Stomach (tissue), 9 donors: ENCODE results near the gene NUP93. TPM values are rescaled to one million over a fixed set of nuclear protein-coding genes. Genes with fewer than 3 reads are reported as not detected.
A peak's percentile ranks its signal among the peaks of the same experiment; 100 is the strongest.

Experiments
- DNase-seq, 2 donors: peaks; one replicate each; pipeline versions ENCODE4 v3.0.0 to v3.0.0-alpha.2; 2013 to 2019
- H3K27ac ChIP-seq, 5 donors: fragments of 200-600 bp in 4 of 5; sonication (generic) in 4 of 5; one replicate each; pipeline ENCODE4 v1.5.1; 2013 to 2019; ENCODE audit warnings: mild to moderate bottlenecking in 1 of 5, moderate library complexity in 1 of 5
- H3K27me3 ChIP-seq, 3 donors: fragments of 200-600 bp; sonication (generic); one replicate each; pipeline ENCODE4 v1.5.1; 2017 to 2019; ENCODE audit warnings: mixed run types in 1 of 3
- H3K36me3 ChIP-seq, 4 donors: fragments of 200-600 bp; sonication (generic); 1 replicate in 3 of 4; 2 replicates in 1 of 4; pipeline ENCODE4 v1.5.1; 2016 to 2019
- H3K4me1 ChIP-seq, 4 donors: fragments of 200-600 bp; sonication (generic); one replicate each; pipeline ENCODE4 v1.5.1; 2016 to 2019
- H3K4me3 ChIP-seq, 4 donors: fragments of 200-600 bp; sonication (generic) in 3 of 4; one replicate each; pipeline ENCODE4 v1.5.1; 2016 to 2019; ENCODE audit warnings: mild to moderate bottlenecking in 1 of 4
- H3K9me3 ChIP-seq, 4 donors: fragments of 200-600 bp; sonication (generic); one replicate each; pipeline ENCODE4 v1.5.1; 2016 to 2019
- EP300 ChIP-seq: sonication (generic); formaldehyde crosslinking; IDR thresholded peaks from one replicate; pipeline ENCODE4 v1.6.1; 2017; ENCODE audit warnings: antibody characterized with exemption
- POLR2A ChIP-seq, 4 donors: fragments of 450-650 bp; IDR thresholded peaks; one replicate each; pipeline ENCODE4 v1.6.1; 2016; ENCODE audit warnings: antibody characterized with exemption in 4 of 4, control low read depth in 2 of 4, mild to moderate bottlenecking in 1 of 4, moderate library complexity in 1 of 4
- POLR2AphosphoS5 ChIP-seq, 3 donors: sonication (generic); formaldehyde crosslinking; IDR thresholded peaks; one replicate each; pipeline ENCODE4 v1.6.1; 2016; ENCODE audit warnings: antibody characterized with exemption in 3 of 3
- WGBS, 5 donors: extraction: QIAGEN DNeasy Blood & Tissue Kit in 3 of 5; methylation state at CpG; one replicate each; pipeline versions ENCODE4 v1.1.5 to v1.1.7; 2013 to 2018; 5-methylcytosine and 5-hydroxymethylcytosine counted together
- intact Hi-C: fragments of 100-400 bp; cut with DNase I; formaldehyde crosslinking; loops from one replicate; pipeline ENCODE4 v1.15.1; 2023; ENCODE audit warnings: low total_unique reads
- polyA plus RNA-seq, 3 donors: library from polyadenylated mRNA; stranded (reverse); fragments of 200-250 nt; gene quantifications; one replicate each; pipeline ENCODE4 v1.2.3, GENCODE V29; 2013
- total RNA-seq, 5 donors: library from RNA; depleted of rRNA; stranded (reverse); fragments of >200 nt; gene quantifications; one replicate each; pipeline versions ENCODE4 v1.1.0 to v1.2.3, GENCODE V29; 2014 to 2016
- TF ChIP-seq, protein P1 (sequence below), 7 experiments: fragments of 450-650 bp in 4 of 7; fragments of 200-600 bp in 3 of 7; sonication (generic) in 3 of 7; IDR thresholded peaks; one replicate each; pipeline ENCODE4 v1.5.1; 2016 to 2019; ENCODE audit warnings: antibody characterized with exemption in 7 of 7, control low read depth in 2 of 7, mild to moderate bottlenecking in 1 of 7
- donor health status: healthy with polysubstance abuse.
- donor health status: Bipolar disorder and iron deficiency.
- donor health status: healthy.

The NUP93 gene
- total and polyA plus RNA-seq, 8 donors: 26.7 to 184 (median 47.2) TPM

DNA sequence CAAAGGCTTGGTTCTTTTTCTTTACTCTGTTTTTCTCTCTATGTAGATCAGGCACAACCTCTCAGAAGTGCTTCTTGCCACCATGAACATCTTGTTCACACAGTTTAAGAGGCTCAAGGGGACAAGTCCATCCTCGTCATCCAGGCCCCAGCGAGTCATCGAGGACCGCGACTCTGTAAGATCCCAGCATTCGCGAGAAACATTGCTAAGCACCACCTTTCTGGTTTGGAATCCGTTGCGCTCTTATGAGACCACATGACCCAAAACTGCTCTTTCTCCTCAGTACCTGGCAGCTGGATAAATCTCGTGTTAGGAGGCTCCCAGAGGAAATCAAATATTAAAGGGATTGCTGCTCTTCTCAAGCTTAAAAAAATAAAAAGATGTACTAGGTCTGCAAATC lies 111.7 kb downstream of the NUP93 start:
- H3K4me3 ChIP-seq: no peak overlapping the region
- H3K4me1 ChIP-seq: no peaks in the 10 kb centered on the region
- peaks cover 34 to 92% (median 90%) of the 10 kb centered on the region in 4 donors for H3K36me3 ChIP-seq
- peak overlapping the region in 1 of 5 donors; percentile 8 for H3K27ac ChIP-seq
- intact Hi-C loops: no loop called here
- DNase-seq: no peak
- no peaks in the 10 kb centered on the region for H3K9me3 ChIP-seq
- 93 to 96% (median 95%) methylated on average over 10 of the region's 10 CpGs for WGBS, 5 donors
- TF ChIP-seq, protein P1, sequence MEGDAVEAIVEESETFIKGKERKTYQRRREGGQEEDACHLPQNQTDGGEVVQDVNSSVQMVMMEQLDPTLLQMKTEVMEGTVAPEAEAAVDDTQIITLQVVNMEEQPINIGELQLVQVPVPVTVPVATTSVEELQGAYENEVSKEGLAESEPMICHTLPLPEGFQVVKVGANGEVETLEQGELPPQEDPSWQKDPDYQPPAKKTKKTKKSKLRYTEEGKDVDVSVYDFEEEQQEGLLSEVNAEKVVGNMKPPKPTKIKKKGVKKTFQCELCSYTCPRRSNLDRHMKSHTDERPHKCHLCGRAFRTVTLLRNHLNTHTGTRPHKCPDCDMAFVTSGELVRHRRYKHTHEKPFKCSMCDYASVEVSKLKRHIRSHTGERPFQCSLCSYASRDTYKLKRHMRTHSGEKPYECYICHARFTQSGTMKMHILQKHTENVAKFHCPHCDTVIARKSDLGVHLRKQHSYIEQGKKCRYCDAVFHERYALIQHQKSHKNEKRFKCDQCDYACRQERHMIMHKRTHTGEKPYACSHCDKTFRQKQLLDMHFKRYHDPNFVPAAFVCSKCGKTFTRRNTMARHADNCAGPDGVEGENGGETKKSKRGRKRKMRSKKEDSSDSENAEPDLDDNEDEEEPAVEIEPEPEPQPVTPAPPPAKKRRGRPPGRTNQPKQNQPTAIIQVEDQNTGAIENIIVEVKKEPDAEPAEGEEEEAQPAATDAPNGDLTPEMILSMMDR (IDR thresholded peaks at IDR 0.05): no peak
- TF ChIP-seq POLR2AphosphoS5 (IDR thresholded peaks at IDR 0.05): no peak
- TF ChIP-seq EP300: no peak
- TF ChIP-seq POLR2A (IDR thresholded peaks at IDR 0.05): no peak
- no peaks in the 10 kb centered on the region for H3K27me3 ChIP-seq

DNA sequence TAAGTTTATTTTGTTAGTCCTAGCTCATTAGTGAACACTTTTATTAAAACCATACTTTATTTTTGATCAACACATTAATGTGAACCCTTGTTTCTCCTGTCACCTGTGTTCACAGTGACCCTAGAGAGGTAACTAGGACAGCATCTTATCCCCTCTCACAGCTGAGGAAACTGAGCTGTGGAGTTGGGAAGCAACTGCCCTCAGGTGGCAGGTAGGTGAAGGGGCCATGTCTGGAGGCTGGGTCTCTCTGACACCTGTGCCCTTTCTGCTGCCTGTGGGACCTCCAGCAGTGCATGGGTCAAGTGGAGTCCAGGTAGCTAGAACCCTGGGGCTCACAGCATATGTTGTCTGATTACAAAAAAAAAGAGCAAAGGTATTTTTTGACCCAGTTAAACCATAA lies 112.2 kb downstream of the NUP93 start:
- DNase-seq: no peak
- Histone ChIP-seq H3K27me3 (no peaks in the 10 kb centered on the region), H3K4me1 (no peaks in the 10 kb centered on the region), H3K36me3 (peaks cover 32 to 87% (median 85%) of the 10 kb centered on the region in 4 donors), H3K4me3 (no peak overlapping the region), H3K9me3 (no peaks in the 10 kb centered on the region), H3K27ac (no peak overlapping the region)
- intact Hi-C loops: no loop called here
- TF ChIP-seq POLR2AphosphoS5 (IDR thresholded peaks at IDR 0.05): no peak
- TF ChIP-seq, protein P1 (IDR thresholded peaks at IDR 0.05): no peak
- TF ChIP-seq EP300: no peak

DNA sequence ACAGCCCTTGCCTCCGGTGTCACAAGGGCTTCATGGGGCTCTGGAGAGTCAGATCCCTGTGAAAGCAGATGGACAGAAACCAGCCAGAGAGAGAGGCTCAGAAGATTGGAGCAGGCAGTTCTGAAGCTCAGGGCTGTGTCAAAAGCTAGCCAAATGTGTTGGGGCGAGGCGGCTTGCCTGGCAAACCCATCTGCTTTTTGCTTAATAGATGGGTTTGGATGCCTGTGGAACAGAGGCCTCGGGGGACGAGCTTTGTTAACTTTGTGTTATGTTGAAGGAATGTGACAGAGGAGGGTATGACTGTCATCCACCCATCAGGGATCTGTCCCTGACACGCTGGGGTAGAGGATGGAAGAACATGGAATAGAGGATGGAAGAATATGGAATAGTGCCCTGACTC lies 114.1 kb downstream of the NUP93 start:
- DNase-seq: no peak
- intact Hi-C loops: no loop called here
- H3K4me3 ChIP-seq: no peak overlapping the region
- WGBS, 5 donors: 93 to 97% (median 96%) methylated on average over 6 of the region's 6 CpGs
- H3K9me3 ChIP-seq: no peaks in the 10 kb centered on the region
- peaks cover 0 to 11% (median 5%) of the 10 kb centered on the region in 4 donors for H3K4me1 ChIP-seq
- H3K36me3 ChIP-seq: peaks cover 24 to 68% (median 67%) of the 10 kb centered on the region in 4 donors
- H3K27me3 ChIP-seq: no peaks in the 10 kb centered on the region
- H3K27ac ChIP-seq: no peak overlapping the region
- TF ChIP-seq POLR2AphosphoS5 (IDR thresholded peaks at IDR 0.05) (no peak), EP300 (no peak), POLR2A (IDR thresholded peaks at IDR 0.05) (no peak)
- TF ChIP-seq, protein P1 (IDR thresholded peaks at IDR 0.05): no peak

DNA sequence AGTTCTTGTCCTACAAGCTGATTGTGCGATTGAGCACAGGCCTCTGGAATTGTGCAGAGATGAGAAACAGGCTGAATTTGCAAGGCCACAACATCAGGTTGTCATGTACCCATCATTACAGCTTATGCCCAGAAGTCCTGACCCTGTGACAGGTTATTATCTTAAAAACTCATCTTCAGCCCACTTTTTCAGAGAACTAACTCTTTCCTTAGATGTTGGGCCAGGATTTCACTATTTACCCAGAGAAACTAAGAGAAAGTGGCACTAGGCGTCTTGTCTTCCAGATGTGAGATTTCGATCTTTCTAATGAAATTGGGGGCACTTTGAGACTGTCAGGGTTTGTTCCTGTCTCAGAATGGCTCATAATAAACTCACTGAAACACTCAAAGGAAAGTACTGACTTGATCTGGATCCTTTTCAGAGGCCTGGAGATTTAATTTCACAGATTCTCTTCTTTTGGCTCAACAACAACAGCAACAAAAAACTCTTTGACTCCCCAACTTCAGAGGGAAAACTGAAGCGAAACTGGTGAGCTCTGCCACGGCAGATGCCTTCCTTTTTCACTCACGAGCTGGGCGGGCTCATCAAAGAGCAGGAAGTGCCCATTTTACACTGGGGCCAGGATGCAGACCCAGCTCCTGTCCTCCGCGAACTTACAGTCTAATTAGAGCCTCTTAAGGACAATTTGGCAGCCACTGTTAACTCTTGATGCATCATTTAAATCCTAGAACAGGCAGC lies 117.4 kb downstream of the NUP93 start:
- intact Hi-C loops: no loop called here
- peak overlapping the region in 1 of 5 donors; percentile 5 for H3K27ac ChIP-seq
- peak in 1 of 2 donors; percentile 41 for DNase-seq
- H3K36me3 ChIP-seq: peaks cover 11 to 35% (median 34%) of the 10 kb centered on the region in 4 donors
- H3K4me1 ChIP-seq: peaks cover 0 to 17% (median 8%) of the 10 kb centered on the region in 4 donors
- TF ChIP-seq POLR2A (IDR thresholded peaks at IDR 0.05) (no peak), POLR2AphosphoS5 (IDR thresholded peaks at IDR 0.05) (no peak)
- TF ChIP-seq, protein P1 (IDR thresholded peaks at IDR 0.05): no peak
- no peaks in the 10 kb centered on the region for H3K9me3 ChIP-seq
- no peaks in the 10 kb centered on the region for H3K27me3 ChIP-seq
- H3K4me3 ChIP-seq: no peak overlapping the region
- 66 to 75% (median 67%) methylated on average over 9 of the region's 9 CpGs for WGBS, 5 donors
